ENCODE results near the gene AADACL2.
"Not testable (repeated sequence)": the region's sequence is repeated elsewhere in the genome, so short reads cannot be mapped to it uniquely, and the experiment has no call there.

AADACL2 gene
- 0 to 1.7 (median 0) reads per million in 17 experiments for total RNA-seq

- DNase-seq: no peak
These were observed at the start of gene AADACL2 for GRCh38 chr3:151733613-151734012. Gene AADACL2 (plus strand): TSS chr3:151733927. CDS start chr3:151734036, 109 bp downstream.

- peak; percentile 18 to 55 (median 52) for DNase-seq
These were observed 49.6 kb upstream of the AADACL2 start for GRCh38 chr3:151684094-151684493.

GRCh38 chr3:151686257-151686656, 47.5 kb upstream of the AADACL2 start:
- peak in 3 of 4 experiments; percentile 10 to 16 (median 15) for DNase-seq

GRCh38 chr3:151687076-151687475, 46.7 kb upstream of the AADACL2 start:
- no peak for DNase-seq

GRCh38 chr3:151688571-151688970, 45.2 kb upstream of the AADACL2 start:
- DNase-seq: no peak

- no peak for DNase-seq
These were observed 43.1 kb upstream of the AADACL2 start for GRCh38 chr3:151690645-151691044.

GRCh38 chr3:151697496-151697895, 36.2 kb upstream of the AADACL2 start:
- no peak for DNase-seq

GRCh38 chr3:151707216-151707615, 26.5 kb upstream of the AADACL2 start:
- no peak for DNase-seq

GRCh38 chr3:151708868-151709267, 24.9 kb upstream of the AADACL2 start:
- no peak for DNase-seq

- no peak for DNase-seq
These were observed 23.9 kb upstream of the AADACL2 start for GRCh38 chr3:151709847-151710246.

GRCh38 chr3:151721294-151721693, 12.4 kb upstream of the AADACL2 start:
- DNase-seq: no peak

- no peak for DNase-seq
These were observed 10.9 kb upstream of the AADACL2 start for GRCh38 chr3:151722856-151723255.

GRCh38 chr3:151724576-151725562, 8.9 kb upstream of the AADACL2 start:
- peak in 1 of 4 experiments; percentile 5 for DNase-seq

- DNase-seq: no peak
These were observed 7.7 kb upstream of the AADACL2 start for GRCh38 chr3:151726016-151726415.

GRCh38 chr3:151732861-151733260, 866 bp upstream of the AADACL2 start:
- DNase-seq: no peak

- DNase-seq: no peak
These were observed 6.9 kb downstream of the AADACL2 start for GRCh38 chr3:151740581-151740980.

GRCh38 chr3:151743855-151744254, 10.1 kb downstream of the AADACL2 start:
- peak in 1 of 4 experiments; percentile 13 for DNase-seq

- DNase-seq: no peak
These were observed 16.5 kb downstream of the AADACL2 start for GRCh38 chr3:151750181-151750580.

GRCh38 chr3:151750678-151751077, 17.0 kb downstream of the AADACL2 start:
- no peak for DNase-seq

GRCh38 chr3:151751161-151751560, 17.4 kb downstream of the AADACL2 start:
- peak in 1 of 4 experiments; percentile 30 for DNase-seq

GRCh38 chr3:151753846-151754245, 20.1 kb downstream of the AADACL2 start:
- DNase-seq: no peak

GRCh38 chr3:151761581-151761980, 27.9 kb downstream of the AADACL2 start:
- no peak for DNase-seq

GRCh38 chr3:151764699-151765098, 31.0 kb downstream of the AADACL2 start:
- DNase-seq: not testable (repeated sequence)

- DNase-seq: no peak
These were observed 32.0 kb downstream of the AADACL2 start for GRCh38 chr3:151765685-151766084.

All from suppressor macrophage (primary cell).